Measurements from ENCODE around the gene SEPSECS.

DNA sequence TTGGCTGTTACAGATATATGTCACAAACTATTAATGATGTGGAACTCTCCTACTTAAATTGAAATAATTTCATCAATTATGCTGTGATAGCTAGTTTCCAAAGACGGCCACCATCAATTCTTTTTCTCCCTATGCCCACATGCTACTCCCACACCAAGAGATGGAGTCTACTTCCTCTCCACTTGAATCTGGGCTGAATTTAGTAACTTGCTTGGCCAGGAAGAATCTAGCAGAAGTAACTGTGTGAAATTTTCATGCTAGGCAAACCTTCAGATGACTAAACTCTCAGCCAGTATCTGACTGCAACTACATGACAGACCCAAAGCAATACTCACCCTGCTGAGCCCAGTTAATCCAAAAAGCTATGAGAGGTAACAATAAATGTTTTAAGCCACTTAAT is 3.2 kb downstream of the SEPSECS start:
- TF ChIP-seq CTCF (IDR thresholded peaks at IDR 0.05; ENCODE audit: insufficient read depth, low read length, poor library complexity, severe bottlenecking) = no peak
- no peak for TF ChIP-seq EZH2phosphoT487 (conservative IDR thresholded peaks at IDR 0.05; ENCODE audit: low read length)
